ENCODE results near the gene DLX4.

DNA sequence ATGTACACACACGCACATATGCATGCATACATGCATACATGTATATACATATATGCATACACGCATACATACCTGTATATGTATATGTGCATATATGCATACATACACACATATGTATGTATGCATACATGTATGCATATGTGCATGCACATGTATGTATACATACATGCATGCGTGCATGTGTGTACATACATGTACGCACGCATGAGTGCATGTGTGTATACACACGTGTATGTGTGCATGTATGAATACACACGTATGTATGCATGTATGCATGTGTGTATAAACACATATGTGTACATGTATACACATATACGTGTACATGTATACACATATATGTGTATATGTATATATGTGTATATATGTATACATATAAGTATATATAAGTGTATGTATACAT lies 54.5 kb downstream of the DLX4 start:
- TF ChIP-seq EP300 (IDR thresholded peaks at IDR 0.05; ENCODE audit: borderline replicate concordance in 1 of 2, control insufficient read depth in 1 of 2, low read depth in 2 of 2, low read length in 2 of 2): no peak
- TF ChIP-seq, protein P1, sequence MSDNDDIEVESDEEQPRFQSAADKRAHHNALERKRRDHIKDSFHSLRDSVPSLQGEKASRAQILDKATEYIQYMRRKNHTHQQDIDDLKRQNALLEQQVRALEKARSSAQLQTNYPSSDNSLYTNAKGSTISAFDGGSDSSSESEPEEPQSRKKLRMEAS (IDR thresholded peaks at IDR 0.05; ENCODE audit: low read depth, low read length): no peak
